Skeletal muscle satellite cell (primary cell): ENCODE data around the gene BEX2. TPM values are rescaled to one million over a fixed set of nuclear protein-coding genes. Genes with fewer than 3 reads are reported as not detected.
"Not testable (repeated sequence)": the region's sequence is repeated elsewhere in the genome, so short reads cannot be mapped to it uniquely, and the experiment has no call there.

Experiments used
- H3K27me3 ChIP-seq: 2 replicates; pipeline ENCODE4 v1.7.0; 2013; ENCODE audit warnings: low read length; ENCODE audit not compliant: control insufficient read depth, insufficient read depth
- H3K36me3 ChIP-seq: 2 replicates; pipeline ENCODE4 v1.7.0; 2013; ENCODE audit warnings: mild to moderate bottlenecking, control low read depth, low read length; ENCODE audit not compliant: insufficient read depth
- H3K4me1 ChIP-seq: 2 replicates; pipeline ENCODE4 v1.7.0; 2013; ENCODE audit warnings: low read length; ENCODE audit not compliant: control insufficient read depth, insufficient read depth
- H3K4me2 ChIP-seq: 2 replicates; pipeline ENCODE4 v1.7.0; 2013; ENCODE audit warnings: mild to moderate bottlenecking, low read length
- H3K4me3 ChIP-seq: 2 replicates; pipeline ENCODE4 v1.7.0; 2013; ENCODE audit warnings: low read length
- H3K9ac ChIP-seq: 2 replicates; pipeline ENCODE4 v1.7.0; 2013; ENCODE audit warnings: mild to moderate bottlenecking, low read depth, low read length, moderate library complexity
- H3K9me3 ChIP-seq: replicated peaks from 2 replicates; pipeline ENCODE4 v1.7.0; 2013; ENCODE audit warnings: mild to moderate bottlenecking, control low read depth, low read length
- total RNA-seq: library from RNA; depleted of rRNA; stranded (reverse); fragments of >200 nt; gene quantifications from 2 replicates; pipeline ENCODE4 v1.2.3, GENCODE V29; 2012; rRNA removed

Gene BEX2
- 0.22 and 4.8 TPM in 2 replicates for total RNA-seq

DNA sequence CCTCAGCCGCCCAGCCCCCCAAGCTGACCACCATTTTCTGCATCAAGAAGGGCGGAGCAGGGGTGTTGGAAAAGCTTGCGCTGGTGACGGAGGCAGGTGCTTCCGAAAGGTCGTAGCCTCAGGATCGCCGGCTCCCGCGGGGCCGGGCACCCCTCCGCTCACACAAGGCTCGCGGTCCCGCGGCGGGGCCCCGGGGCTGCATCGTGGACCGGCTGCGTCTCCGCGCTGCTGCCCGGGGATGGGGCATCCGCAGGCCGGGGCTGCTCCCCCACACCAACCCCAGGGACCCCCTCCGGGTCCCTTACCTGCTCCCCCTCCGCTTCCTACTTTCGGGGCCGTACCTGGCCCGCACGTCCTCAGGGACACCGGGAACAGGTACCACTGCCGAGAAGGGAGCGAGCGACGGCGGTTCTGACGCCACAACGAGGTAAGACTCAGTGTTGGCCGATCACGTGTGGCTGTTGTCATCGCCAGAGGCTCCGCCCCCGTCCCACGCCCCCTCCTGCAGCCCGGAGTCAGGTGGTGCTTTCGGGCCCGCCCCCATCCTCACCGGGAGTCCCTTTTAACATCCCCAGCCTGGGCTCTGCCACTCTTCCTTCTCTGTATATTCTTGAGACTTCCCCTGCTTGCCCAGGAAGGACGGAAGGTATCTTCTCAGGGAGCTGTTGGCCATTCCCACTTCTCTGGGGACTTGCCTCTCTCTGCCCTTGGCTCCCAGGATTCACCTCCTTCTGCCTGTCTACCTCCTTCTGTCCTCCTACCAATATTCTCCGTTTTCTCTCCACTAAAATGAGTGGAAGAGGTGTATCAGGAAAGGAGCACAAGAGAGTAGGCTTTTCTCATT is at the start of gene BEX2:
BEX2 (minus strand) TSS at position 436 of the 844 bp plus-strand sequence. CDS start 1,014 bp downstream, outside the sequence.
- Histone ChIP-seq H3K4me2 (peak within 1 kb of the TSS; percentile 86), H3K4me1 (no peaks in the 10 kb centered on the region), H3K27me3 (peaks cover 38% of the 10 kb centered on the region), H3K9ac (no peak within 1 kb of the TSS), H3K4me3 (peak within 1 kb of the TSS; percentile 68), H3K9me3 (no peaks in the 10 kb centered on the region), H3K36me3 (no peaks in the 10 kb centered on the region)

DNA sequence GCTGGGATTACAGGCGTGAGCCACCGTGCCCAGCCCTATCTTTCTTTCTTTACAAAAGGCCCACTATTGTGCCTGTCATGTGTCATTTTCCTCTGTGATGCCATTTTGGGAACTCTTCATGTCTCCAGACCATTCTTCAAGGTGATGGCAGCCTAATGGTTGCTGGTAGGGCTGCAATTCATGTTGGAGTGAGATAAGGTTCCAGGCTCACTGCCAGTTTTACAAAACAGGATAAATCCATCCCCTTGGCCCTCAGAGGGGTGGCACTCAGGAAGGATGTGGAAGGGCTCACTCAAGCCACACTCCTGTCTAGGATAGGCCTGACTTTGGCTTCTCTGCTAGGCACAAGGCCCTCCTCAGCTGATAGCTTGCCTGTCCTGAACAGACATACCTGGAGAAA is 49.3 kb upstream of the BEX2 start:
- H3K4me2 ChIP-seq = no peak overlapping the region
- no peak overlapping the region for H3K9ac ChIP-seq
- H3K36me3 ChIP-seq = peaks cover 9% of the 10 kb centered on the region
- H3K4me3 ChIP-seq = no peak overlapping the region
- H3K9me3 ChIP-seq = no peaks in the 10 kb centered on the region
- H3K27me3 ChIP-seq = no peaks in the 10 kb centered on the region
- H3K4me1 ChIP-seq = peaks cover 26% of the 10 kb centered on the region

- H3K27me3 ChIP-seq, H3K4me2 ChIP-seq, H3K36me3 ChIP-seq, H3K9me3 ChIP-seq, H3K9ac ChIP-seq, H3K4me3 ChIP-seq: not testable (repeated sequence)
- peaks cover 26% of the 10 kb centered on the region for H3K4me1 ChIP-seq
Measured at GRCh38 chrX:103359605-103360004, 48.8 kb upstream of the BEX2 start.

- H3K4me2 ChIP-seq = peak overlapping the region; percentile 70
- H3K9ac ChIP-seq = peak overlapping the region; percentile 95
- H3K36me3 ChIP-seq = peaks cover 9% of the 10 kb centered on the region
- peak overlapping the region; percentile 77 for H3K4me3 ChIP-seq
- peaks cover 25% of the 10 kb centered on the region for H3K4me1 ChIP-seq
- H3K9me3 ChIP-seq = no peaks in the 10 kb centered on the region
- no peaks in the 10 kb centered on the region for H3K27me3 ChIP-seq
Measured at GRCh38 chrX:103357871-103358270, 47.1 kb upstream of the BEX2 start.

- Histone ChIP-seq H3K27me3 (no peaks in the 10 kb centered on the region), H3K4me1 (peaks cover 16% of the 10 kb centered on the region), H3K4me3 (peak overlapping the region; percentile 77), H3K9me3 (no peaks in the 10 kb centered on the region), H3K9ac (peak overlapping the region; percentile 95), H3K36me3 (peaks cover 9% of the 10 kb centered on the region), H3K4me2 (peak overlapping the region; percentile 70)
Measured at GRCh38 chrX:103356858-103357257, 46.1 kb upstream of the BEX2 start.

DNA sequence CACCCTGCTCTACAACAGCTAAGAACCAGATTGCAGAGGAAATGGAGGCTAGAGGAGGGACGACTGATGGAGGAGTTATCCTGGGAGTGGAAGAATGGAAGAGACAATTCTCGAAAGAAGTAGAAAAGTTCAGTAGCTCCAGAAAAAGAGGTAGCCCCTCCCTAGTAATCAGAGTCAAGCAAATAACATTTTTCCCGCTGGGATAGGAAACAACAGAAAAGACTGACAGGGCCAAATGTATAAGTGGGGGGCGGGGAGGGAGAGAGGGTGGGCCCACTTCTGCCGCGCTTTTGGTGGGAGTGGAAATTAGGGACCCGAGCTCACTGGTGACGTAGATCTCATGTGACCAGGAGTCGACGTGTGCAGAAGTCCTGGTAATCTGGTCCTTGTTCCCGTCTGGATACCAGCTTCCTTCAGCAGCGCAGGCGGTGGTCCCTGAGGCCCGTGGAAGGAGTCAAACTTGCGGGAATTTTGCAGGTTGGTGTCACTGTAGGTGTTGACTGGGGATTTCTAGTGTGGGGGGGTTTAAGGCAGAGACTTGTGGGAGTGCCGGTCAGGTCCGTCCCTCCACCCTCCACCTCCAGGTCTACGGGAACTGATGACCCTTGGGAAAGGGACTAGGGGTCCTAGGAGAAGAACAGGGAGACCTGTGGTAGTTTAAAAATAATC is 45.5 kb upstream of the BEX2 start, which contains the start of gene TCEAL9:
TCEAL9 (plus strand) TSS at position 377 of the 669 bp plus-strand sequence. CDS start 1,179 bp downstream, outside the sequence.
- peak within 1 kb of the TSS; percentile 77 for H3K4me3 ChIP-seq

GRCh38 chrX:103347682-103348397 is 37.0 kb upstream of the BEX2 start:
- H3K4me1 ChIP-seq = no peaks in the 10 kb centered on the region
- H3K4me3 ChIP-seq = no peak overlapping the region
- no peaks in the 10 kb centered on the region for H3K27me3 ChIP-seq
- H3K9me3 ChIP-seq = no peaks in the 10 kb centered on the region
- no peak overlapping the region for H3K9ac ChIP-seq
- no peaks in the 10 kb centered on the region for H3K36me3 ChIP-seq
- no peak overlapping the region for H3K4me2 ChIP-seq

More for the DNA sequence above, 45.5 kb upstream of the BEX2 start, which contains the start of gene TCEAL9:
- Histone ChIP-seq H3K4me2 (peak within 1 kb of the TSS; percentile 70), H3K36me3 (peaks cover 9% of the 10 kb centered on the region), H3K9ac (peak within 1 kb of the TSS; percentile 95), H3K27me3 (no peaks in the 10 kb centered on the region), H3K4me1 (peaks cover 11% of the 10 kb centered on the region), H3K9me3 (no peaks in the 10 kb centered on the region)

DNA sequence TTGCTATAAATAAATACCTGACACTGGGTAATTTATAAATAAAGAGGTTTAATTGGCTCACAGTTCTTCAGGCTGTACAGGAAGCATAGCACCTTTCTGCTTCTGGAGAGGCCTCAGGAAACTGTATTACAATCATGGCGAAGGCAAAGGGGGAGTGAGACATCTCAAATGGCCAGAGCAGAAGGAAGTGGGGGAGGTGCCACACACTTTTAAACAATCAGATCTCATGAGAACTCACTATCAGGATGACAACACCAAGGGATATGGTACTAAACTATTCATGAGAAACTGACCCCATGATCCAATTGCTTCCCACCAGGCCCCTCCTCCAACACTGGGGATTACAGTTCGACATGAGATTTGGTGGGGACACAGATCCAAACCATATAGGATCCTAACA is 33.8 kb upstream of the BEX2 start:
- H3K36me3 ChIP-seq = no peaks in the 10 kb centered on the region
- H3K4me2 ChIP-seq = no peak overlapping the region
- peaks cover 5% of the 10 kb centered on the region for H3K27me3 ChIP-seq
- H3K4me1 ChIP-seq = no peaks in the 10 kb centered on the region
- H3K9me3 ChIP-seq = no peaks in the 10 kb centered on the region
- H3K9ac ChIP-seq = no peak overlapping the region
- no peak overlapping the region for H3K4me3 ChIP-seq

DNA sequence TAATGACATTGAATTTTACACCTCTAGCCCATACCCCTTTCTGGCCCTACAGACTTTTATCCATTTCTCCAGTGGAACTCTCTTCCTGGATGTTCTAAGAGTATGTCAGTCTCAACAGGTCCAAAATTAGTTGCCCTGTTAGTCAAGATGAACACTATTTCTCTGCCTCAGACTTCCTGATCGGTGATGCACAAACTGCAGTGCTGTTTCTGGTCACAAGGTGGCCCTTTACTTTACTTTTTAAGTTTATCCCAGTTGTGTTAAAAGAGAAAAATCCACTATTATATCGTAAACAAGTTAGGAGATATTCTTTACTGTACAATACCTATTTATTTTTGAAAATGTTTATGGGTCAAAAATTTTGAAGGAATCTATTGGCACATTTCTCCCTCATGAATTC is 32.3 kb upstream of the BEX2 start:
- no peaks in the 10 kb centered on the region for H3K36me3 ChIP-seq
- H3K9ac ChIP-seq = no peak overlapping the region
- no peak overlapping the region for H3K4me2 ChIP-seq
- no peaks in the 10 kb centered on the region for H3K9me3 ChIP-seq
- peaks cover 8% of the 10 kb centered on the region for H3K27me3 ChIP-seq
- H3K4me1 ChIP-seq = no peaks in the 10 kb centered on the region
- no peak overlapping the region for H3K4me3 ChIP-seq

DNA sequence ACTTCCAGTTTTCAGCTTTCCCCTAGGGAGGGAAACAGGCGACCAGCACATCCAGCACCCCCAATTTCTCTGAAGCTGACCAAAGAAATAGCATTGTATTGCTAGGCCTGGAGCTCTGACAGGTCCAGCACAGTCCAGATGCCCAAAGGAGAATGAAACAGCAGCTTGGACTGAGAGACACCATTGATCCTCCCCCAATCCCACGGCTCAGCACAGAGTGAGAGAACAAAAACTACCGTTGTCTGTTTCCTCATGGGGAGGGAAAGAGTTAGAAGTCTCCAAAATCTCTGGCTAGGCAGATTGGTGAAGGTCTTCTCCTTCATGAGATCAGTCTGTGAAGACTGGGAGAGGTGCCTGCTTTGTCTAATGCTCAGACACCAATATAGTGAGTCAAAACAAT is 27.9 kb upstream of the BEX2 start:
- no peak overlapping the region for H3K4me3 ChIP-seq
- H3K4me2 ChIP-seq = no peak overlapping the region
- H3K4me1 ChIP-seq = no peaks in the 10 kb centered on the region
- no peak overlapping the region for H3K9ac ChIP-seq
- peaks cover 19% of the 10 kb centered on the region for H3K27me3 ChIP-seq
- no peaks in the 10 kb centered on the region for H3K36me3 ChIP-seq
- no peaks in the 10 kb centered on the region for H3K9me3 ChIP-seq

DNA sequence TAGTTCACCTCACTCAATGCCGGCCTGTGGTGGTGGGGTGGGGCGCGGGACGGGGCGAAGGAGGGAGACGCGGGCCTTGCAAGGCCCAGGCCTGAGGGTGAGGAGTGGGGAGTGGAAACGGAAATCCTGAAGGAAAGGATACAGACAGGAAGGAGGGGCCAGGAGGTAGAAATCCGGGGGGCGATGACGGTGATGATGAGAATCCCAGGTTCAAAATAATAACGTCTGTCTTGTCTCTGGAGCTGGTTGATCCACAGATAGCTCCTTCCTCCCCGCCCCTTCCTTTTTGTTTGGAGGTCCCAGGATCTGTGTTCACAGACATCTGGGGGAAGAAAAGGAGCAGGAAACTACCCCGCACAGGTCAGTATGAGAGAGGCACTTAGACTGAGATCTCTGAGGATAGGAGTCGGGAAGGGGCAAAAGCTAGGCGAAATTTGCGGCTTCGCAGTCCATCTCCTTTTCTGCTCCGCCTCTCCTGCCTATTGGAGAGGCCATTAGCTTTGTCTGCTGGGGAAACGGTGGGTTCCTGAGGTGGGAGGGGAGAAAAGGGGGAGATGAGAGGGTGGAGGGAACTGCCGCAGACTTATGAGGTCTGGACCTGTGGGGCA is 20.0 kb upstream of the BEX2 start:
- Histone ChIP-seq H3K27me3 (peaks cover 10% of the 10 kb centered on the region), H3K36me3 (no peaks in the 10 kb centered on the region), H3K9ac (peak overlapping the region; percentile 69)

More for the DNA sequence above, 20.0 kb upstream of the BEX2 start:
- Histone ChIP-seq H3K4me2 (peak overlapping the region; percentile 88), H3K4me1 (no peaks in the 10 kb centered on the region), H3K4me3 (peak overlapping the region; percentile 66), H3K9me3 (no peaks in the 10 kb centered on the region)
